DND-41 (cell line): ENCODE data around the gene IDUA.

Source experiments
- ATAC-seq: fragments of 200-7000 bp; cut with Tn5 transposase; 3 replicates; pipeline ENCODE4 v1.9.1; 2021; ENCODE audit warnings: low read depth; ENCODE audit not compliant: insufficient read depth
- DNase-seq: peaks from one replicate; pipeline ENCODE4 v3.0.0-alpha.2; 2020
- H2AFZ ChIP-seq: 2 replicates; pipeline ENCODE4 v1.6.0; 2012; ENCODE audit warnings: low read depth, low read length
- H3K27ac ChIP-seq: 2 replicates; pipeline ENCODE4 v1.5.1; 2012; ENCODE audit warnings: low read length, inconsistent platforms
- H3K27me3 ChIP-seq: fragments of 200-600 bp; sonication (generic); 2 replicates; pipeline ENCODE4 v1.6.0; 2012; ENCODE audit warnings: low read length, mild to moderate bottlenecking, inconsistent platforms; ENCODE audit not compliant: insufficient read depth, poor library complexity
- H3K36me3 ChIP-seq: 2 replicates; pipeline ENCODE4 v1.5.1; 2012; ENCODE audit warnings: low read length, inconsistent platforms; ENCODE audit not compliant: insufficient read depth
- H3K4me1 ChIP-seq: 2 replicates; pipeline ENCODE4 v1.5.1; 2012; ENCODE audit warnings: mild to moderate bottlenecking, low read length; ENCODE audit not compliant: insufficient read depth
- H3K4me2 ChIP-seq: 2 replicates; pipeline ENCODE4 v1.6.0; 2012; ENCODE audit warnings: mild to moderate bottlenecking, moderate library complexity, low read length, inconsistent platforms; ENCODE audit not compliant: insufficient read depth
- H3K4me3 ChIP-seq, 2 experiments: fragments of 200-600 bp in 1 of 2; shearing (Covaris generic) in 1 of 2; 2 replicates each; pipeline ENCODE4 v1.5.1; 2012 to 2016; ENCODE audit warnings: inconsistent platforms in 2 of 2, low read length in 2 of 2, mild to moderate bottlenecking in 2 of 2, low read depth in 1 of 2, moderate library complexity in 1 of 2
- H3K79me2 ChIP-seq: 2 replicates; pipeline ENCODE4 v1.6.0; 2012; ENCODE audit warnings: low read length, inconsistent platforms; ENCODE audit not compliant: insufficient read depth
- H3K9ac ChIP-seq: 2 replicates; pipeline ENCODE4 v1.6.0; 2012; ENCODE audit warnings: low read depth, mild to moderate bottlenecking, inconsistent platforms, low read length, moderate library complexity
- H3K9me3 ChIP-seq: 2 replicates; pipeline ENCODE4 v1.5.1; 2012; ENCODE audit warnings: low read length, moderate library complexity, mild to moderate bottlenecking, inconsistent platforms; ENCODE audit not compliant: insufficient read depth, severe bottlenecking
- H4K20me1 ChIP-seq: 2 replicates; pipeline ENCODE4 v1.6.0; 2012; ENCODE audit warnings: low read length; ENCODE audit not compliant: insufficient read depth
- CTCF ChIP-seq: IDR thresholded peaks from 2 replicates; pipeline ENCODE4 v1.5.1; 2012; ENCODE audit warnings: borderline replicate concordance, low read length, moderate library complexity, mild to moderate bottlenecking; ENCODE audit not compliant: poor library complexity, severe bottlenecking; ENCODE audit errors: extremely low read depth
- EZH2 ChIP-seq: IDR thresholded peaks from 3 replicates; pipeline ENCODE4 v1.6.1; 2012; ENCODE audit warnings: borderline replicate concordance, low read depth, mild to moderate bottlenecking, moderate library complexity, low read length, inconsistent platforms; ENCODE audit not compliant: severe bottlenecking

IDUA gene

DNA sequence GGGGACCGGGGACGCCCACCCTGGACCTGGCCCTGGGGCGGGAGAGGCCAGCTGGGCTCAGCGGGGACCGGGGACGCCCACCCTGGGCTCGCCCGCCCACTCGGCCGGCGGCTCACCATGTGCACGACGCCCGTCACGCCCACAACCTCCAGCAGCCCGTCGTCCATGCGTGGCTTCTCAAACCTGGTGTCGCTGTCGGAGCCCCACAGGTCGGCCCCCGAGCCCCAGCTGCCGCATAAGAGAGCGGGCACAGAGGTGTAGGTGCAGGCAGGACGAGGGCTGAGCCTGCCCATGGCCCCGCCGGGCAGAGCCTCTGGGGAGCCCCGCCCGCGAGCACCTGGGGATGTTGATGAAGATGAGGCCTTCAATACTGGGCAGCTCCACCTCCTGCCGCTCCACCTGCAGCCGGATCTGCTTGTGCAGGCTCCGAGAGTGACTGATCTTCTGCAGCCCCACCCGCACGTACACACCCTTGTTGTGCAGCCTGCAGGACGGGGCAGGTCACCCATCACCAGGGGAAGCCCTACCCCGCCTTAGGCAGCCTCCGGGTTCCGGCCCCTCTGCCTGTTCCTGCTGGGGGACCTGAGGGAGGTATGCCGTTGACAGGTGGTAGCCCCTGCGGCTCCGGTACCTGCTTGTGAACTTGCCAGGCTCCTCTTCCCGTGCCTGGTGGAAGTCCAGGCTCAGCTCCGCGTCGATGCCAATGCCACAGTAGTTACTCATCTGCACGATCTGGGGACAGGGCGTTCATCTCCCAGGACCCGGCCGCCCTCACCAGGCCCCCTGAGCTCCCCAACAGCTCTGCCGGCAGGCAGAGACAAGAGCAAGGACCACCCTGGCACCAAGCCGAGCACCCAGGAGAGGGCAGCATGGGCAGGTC is 25.3 kb upstream of the IDUA start:
- DNase-seq (no peak), ATAC-seq (no peak)
- Histone ChIP-seq H3K4me1 (no peaks in the 10 kb centered on the region), H3K27me3 (no peaks in the 10 kb centered on the region), H2AFZ (no peak overlapping the region), H3K27ac (no peak overlapping the region), H3K4me3 (no peak overlapping the region), H3K4me2 (no peak overlapping the region), H4K20me1 (peaks cover 13% of the 10 kb centered on the region), H3K9ac (no peak overlapping the region), H3K79me2 (no peaks in the 10 kb centered on the region), H3K9me3 (no peaks in the 10 kb centered on the region), H3K36me3 (peaks cover 83% of the 10 kb centered on the region)
- TF ChIP-seq CTCF: no peak
- no peak for TF ChIP-seq EZH2

DNA sequence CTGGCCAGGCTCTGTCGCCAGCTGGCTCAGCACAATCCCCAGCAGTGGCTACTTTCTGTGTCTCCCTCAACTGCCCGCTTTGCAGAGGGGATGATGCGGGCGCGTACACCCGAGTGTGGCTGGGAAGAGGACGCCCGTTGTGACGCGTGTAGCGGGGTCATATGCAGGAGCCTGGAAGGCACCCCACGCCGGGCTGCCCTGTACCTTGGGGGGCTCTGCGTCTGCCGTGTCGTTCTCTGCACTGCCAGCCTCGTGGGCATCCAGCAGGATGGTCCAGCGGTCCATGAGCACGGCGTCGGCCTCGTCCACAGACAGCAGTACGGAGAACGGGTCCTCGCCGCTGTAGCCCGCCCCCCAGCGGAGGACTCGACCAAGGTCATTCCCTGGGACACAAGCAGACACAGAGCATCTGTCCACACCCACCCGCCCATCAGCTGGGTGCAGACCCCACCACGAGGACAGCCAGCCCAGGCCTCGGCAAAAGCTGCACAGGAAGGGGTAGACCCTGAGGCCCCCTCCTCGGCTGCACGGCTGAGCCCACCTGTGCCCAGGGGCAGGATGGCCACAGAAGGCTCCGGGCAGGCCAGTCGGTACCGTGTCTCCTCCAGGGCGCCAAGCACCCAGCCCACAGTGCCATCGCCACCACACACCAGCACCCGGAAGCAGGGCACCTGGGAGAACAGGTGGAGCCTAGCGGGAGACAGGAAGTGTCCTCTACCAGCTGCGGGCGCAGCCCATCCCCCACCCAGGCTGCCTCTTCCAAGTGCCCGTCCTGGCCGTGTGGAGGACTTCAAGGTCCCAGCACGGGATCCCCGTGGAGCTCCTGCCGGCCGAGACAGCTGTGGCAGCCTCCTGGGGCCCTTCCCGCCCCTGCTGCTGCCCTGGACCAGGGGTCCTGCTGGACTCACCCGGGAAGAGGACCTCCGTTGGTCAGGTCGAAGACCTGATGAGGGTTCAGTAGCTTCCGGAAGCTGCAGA is 24.3 kb upstream of the IDUA start:
- ATAC-seq (no peak), DNase-seq (no peak)
- H3K9ac ChIP-seq: no peak overlapping the region
- H3K36me3 ChIP-seq: peaks cover 87% of the 10 kb centered on the region
- TF ChIP-seq CTCF (no peak), EZH2 (no peak)
- H3K79me2 ChIP-seq: no peaks in the 10 kb centered on the region
- H2AFZ ChIP-seq: no peak overlapping the region
- H3K4me3 ChIP-seq: no peak overlapping the region
- no peaks in the 10 kb centered on the region for H3K9me3 ChIP-seq
- H3K27ac ChIP-seq: no peak overlapping the region
- H3K27me3 ChIP-seq: no peaks in the 10 kb centered on the region
- no peaks in the 10 kb centered on the region for H3K4me1 ChIP-seq
- H3K4me2 ChIP-seq: no peak overlapping the region
- H4K20me1 ChIP-seq: peaks cover 13% of the 10 kb centered on the region

DNA sequence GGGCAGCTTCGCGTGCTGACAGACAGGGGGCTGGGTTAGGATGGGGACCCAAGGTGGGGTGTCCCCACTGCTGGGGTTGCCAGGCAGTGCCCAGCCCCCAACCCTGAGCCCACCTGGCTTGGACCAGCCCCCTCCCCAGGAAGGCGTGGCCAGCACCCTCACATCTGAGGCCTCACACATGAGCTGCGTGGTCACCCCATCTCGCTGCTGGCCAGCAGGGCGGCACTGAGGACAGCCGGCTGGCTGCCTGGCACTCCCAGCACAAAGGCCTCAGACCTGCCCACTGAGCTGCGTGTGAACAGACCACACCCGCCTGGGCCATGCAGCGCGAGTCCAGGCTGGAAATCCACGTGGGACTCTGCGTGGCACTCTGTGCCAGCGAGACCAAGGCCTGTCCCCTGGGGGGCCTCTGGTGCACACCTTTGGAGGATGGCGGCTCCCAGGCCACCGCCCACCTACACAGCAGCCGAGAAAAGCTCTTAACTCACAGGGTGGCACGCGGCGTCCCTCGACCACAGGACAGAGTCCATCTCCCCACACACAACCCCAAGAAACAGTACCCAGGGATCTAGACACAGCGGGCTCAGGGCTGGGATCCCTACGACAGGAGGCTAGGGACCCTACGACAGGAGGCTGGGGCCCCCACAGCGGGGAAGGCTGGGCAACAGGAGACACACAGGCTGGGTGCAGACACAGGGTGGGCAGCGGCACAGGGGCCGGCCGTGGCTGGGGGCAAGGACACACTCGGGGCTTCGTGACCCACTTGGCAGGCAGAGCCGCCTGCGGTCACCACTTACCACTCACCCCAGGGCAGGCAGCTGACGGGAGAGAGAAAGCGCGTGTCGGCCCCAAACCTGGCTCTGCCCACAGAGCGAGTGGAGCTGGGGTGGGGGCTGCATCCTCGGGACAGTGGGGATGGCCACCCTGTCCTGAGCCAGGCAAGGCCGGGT is 23.3 kb upstream of the IDUA start:
- no peak overlapping the region for H2AFZ ChIP-seq
- H3K9ac ChIP-seq: no peak overlapping the region
- H3K4me3 ChIP-seq: no peak overlapping the region
- no peaks in the 10 kb centered on the region for H3K4me1 ChIP-seq
- no peaks in the 10 kb centered on the region for H3K27me3 ChIP-seq
- ATAC-seq (no peak), DNase-seq (no peak)
- H3K79me2 ChIP-seq: no peaks in the 10 kb centered on the region
- peaks cover 13% of the 10 kb centered on the region for H4K20me1 ChIP-seq
- H3K4me2 ChIP-seq: no peak overlapping the region
- H3K36me3 ChIP-seq: peaks cover 77% of the 10 kb centered on the region
- no peak overlapping the region for H3K27ac ChIP-seq
- no peaks in the 10 kb centered on the region for H3K9me3 ChIP-seq
- TF ChIP-seq EZH2: no peak
- TF ChIP-seq CTCF: no peak
